ENCODE measurements around the gene GJB2.

GJB2 gene

GRCh38 chr13:20192836-20193161, at the start of gene GJB2:
Gene GJB2, minus strand, starts transcription at chr13:20192938. Its CDS starts 3,357 bp downstream, at chr13:20189581.
- DNase-seq: peak; percentile 26

GRCh38 chr13:20241593-20241992, 48.9 kb upstream of the GJB2 start:
- DNase-seq: no peak

- DNase-seq: no peak
Measured at GRCh38 chr13:20239748-20240147, 47.0 kb upstream of the GJB2 start.

- DNase-seq: no peak
Measured at GRCh38 chr13:20232556-20233277, 40.0 kb upstream of the GJB2 start.

GRCh38 chr13:20231839-20232555, 39.3 kb upstream of the GJB2 start, which contains the start of gene GJB6:
Gene GJB6, minus strand, starts transcription at chr13:20232319. Its CDS starts 8,839 bp downstream, at chr13:20223480.
- DNase-seq: peak; percentile 36

GRCh38 chr13:20230913-20231838, 38.4 kb upstream of the GJB2 start:
- peak; percentile 40 for DNase-seq

GRCh38 chr13:20227730-20228129, 35.0 kb upstream of the GJB2 start:
- DNase-seq: no peak

- DNase-seq: no peak
Measured at GRCh38 chr13:20227288-20227687, 34.5 kb upstream of the GJB2 start.

GRCh38 chr13:20222553-20222952, 29.8 kb upstream of the GJB2 start:
- no peak for DNase-seq

- no peak for DNase-seq
Measured at GRCh38 chr13:20221772-20222171, 29.0 kb upstream of the GJB2 start.

GRCh38 chr13:20219577-20219976, 26.8 kb upstream of the GJB2 start:
- DNase-seq: no peak

GRCh38 chr13:20217168-20217567, 24.4 kb upstream of the GJB2 start:
- DNase-seq: no peak

- no peak for DNase-seq
Measured at GRCh38 chr13:20209948-20210347, 17.2 kb upstream of the GJB2 start.

- DNase-seq: no peak
Measured at GRCh38 chr13:20206698-20207235, 14.0 kb upstream of the GJB2 start.

- DNase-seq: no peak
Measured at GRCh38 chr13:20206065-20206697, 13.4 kb upstream of the GJB2 start.

- no peak for DNase-seq
Measured at GRCh38 chr13:20198781-20199180, 6.0 kb upstream of the GJB2 start.

- peak; percentile 49 for DNase-seq
Measured at GRCh38 chr13:20197361-20197834, 4.7 kb upstream of the GJB2 start.

- DNase-seq: no peak
Measured at GRCh38 chr13:20195801-20196200, 3.1 kb upstream of the GJB2 start.

- DNase-seq: peak; percentile 15
Measured at GRCh38 chr13:20193907-20194631, 1.3 kb upstream of the GJB2 start.

- DNase-seq: peak; percentile 5
Measured at GRCh38 chr13:20193162-20193906, 596 bp upstream of the GJB2 start.
